ENCODE data around the gene KSR1. TPM values are rescaled to one million over a fixed set of nuclear protein-coding genes. Genes with fewer than 3 reads are reported as not detected.

KSR1 gene
- total and polyA plus RNA-seq, 9 of the 15 experiments (the other 6 are each of a cell fraction or from before 2014, with no cell fraction given) = 1.4 to 51.7 (median 18.4) TPM

GRCh38 chr17:27525836-27526603 lies 69.8 kb downstream of the KSR1 start:
- H3K4me1 ChIP-seq (replicated peaks in 1 of 2; ENCODE audit: control insufficient read depth in 2 of 2, insufficient read depth in 2 of 2, low read length in 2 of 2) = peaks cover 25 to 76% of the 10 kb centered on the region in 2 experiments
- H3K27me3 ChIP-seq (ENCODE audit: control insufficient read depth in 2 of 2, insufficient read depth in 2 of 2, low read length in 2 of 2) = no peaks in the 10 kb centered on the region
- FAIRE-seq (no peak), ATAC-seq (no peak), DNase-seq (ENCODE audit: extremely low read depth in 1 of 4, low spot score in 3 of 4) (no peak)
- peak overlapping the region; percentile 77; the same call in 1 of the 2 replicates for H3K4me2 ChIP-seq (ENCODE audit: insufficient read depth, low read length)
- no TSS peak for BruUV-seq (replicated peaks)
- H3K9me1 ChIP-seq (ENCODE audit: control insufficient read depth, insufficient read depth, low read length) = no peaks in the 10 kb centered on the region
- peaks cover 81% of the 10 kb centered on the region for H3K79me2 ChIP-seq (ENCODE audit: control insufficient read depth, insufficient read depth, low read length)
- intact Hi-C loops (cut with micrococcal nuclease) = no loop called here
- ChIA-PET CTCF (ENCODE audit: low intra/inter-chr PET ratio) (no interaction called here), POLR2A (interaction anchor here (0.7 to 1.5 kb wide), 7 partner anchors 8 to 231 kb away, joined by 3 to 6 read pairs (median 3); no protein-coding TSS in a partner anchor)
- no peaks in the 10 kb centered on the region for H3K9me3 ChIP-seq (replicated peaks; ENCODE audit: control insufficient read depth, insufficient read depth, low read depth, low read length)
- in situ Hi-C loops (cut with MboI) = no loop called here
- peak overlapping the region in 1 of 2 experiments; percentile 39; a peak in 1 of 4 replicates for H3K9ac ChIP-seq (ENCODE audit: insufficient read depth in 1 of 2, low read depth in 2 of 2, low read length in 2 of 2)
- H2AFZ ChIP-seq (ENCODE audit: low read depth, low read length) = peak overlapping the region; percentile 30
- H4K20me1 ChIP-seq (replicated peaks; ENCODE audit: control insufficient read depth, insufficient read depth, low read length) = no peaks in the 10 kb centered on the region
- no peaks in the 10 kb centered on the region for H3K36me3 ChIP-seq (ENCODE audit: control insufficient read depth, insufficient read depth, low read length)
- TF ChIP-seq THRAP3 (IDR thresholded peaks at IDR 0.05; ENCODE audit: borderline replicate concordance) (no peak), POLR2AphosphoS5 (IDR thresholded peaks at IDR 0.05; ENCODE audit: control insufficient read depth, insufficient read depth, low read depth, low read length) (no peak), FOXK1 (CRISPR knock-in tag; IDR thresholded peaks at IDR 0.05; ENCODE audit: borderline replicate concordance) (no peak), HDAC2 (IDR thresholded peaks at IDR 0.05) (no peak), ZNF512 (tag; IDR thresholded peaks at IDR 0.05) (peak; percentile 89)
- TF ChIP-seq, protein P1, sequence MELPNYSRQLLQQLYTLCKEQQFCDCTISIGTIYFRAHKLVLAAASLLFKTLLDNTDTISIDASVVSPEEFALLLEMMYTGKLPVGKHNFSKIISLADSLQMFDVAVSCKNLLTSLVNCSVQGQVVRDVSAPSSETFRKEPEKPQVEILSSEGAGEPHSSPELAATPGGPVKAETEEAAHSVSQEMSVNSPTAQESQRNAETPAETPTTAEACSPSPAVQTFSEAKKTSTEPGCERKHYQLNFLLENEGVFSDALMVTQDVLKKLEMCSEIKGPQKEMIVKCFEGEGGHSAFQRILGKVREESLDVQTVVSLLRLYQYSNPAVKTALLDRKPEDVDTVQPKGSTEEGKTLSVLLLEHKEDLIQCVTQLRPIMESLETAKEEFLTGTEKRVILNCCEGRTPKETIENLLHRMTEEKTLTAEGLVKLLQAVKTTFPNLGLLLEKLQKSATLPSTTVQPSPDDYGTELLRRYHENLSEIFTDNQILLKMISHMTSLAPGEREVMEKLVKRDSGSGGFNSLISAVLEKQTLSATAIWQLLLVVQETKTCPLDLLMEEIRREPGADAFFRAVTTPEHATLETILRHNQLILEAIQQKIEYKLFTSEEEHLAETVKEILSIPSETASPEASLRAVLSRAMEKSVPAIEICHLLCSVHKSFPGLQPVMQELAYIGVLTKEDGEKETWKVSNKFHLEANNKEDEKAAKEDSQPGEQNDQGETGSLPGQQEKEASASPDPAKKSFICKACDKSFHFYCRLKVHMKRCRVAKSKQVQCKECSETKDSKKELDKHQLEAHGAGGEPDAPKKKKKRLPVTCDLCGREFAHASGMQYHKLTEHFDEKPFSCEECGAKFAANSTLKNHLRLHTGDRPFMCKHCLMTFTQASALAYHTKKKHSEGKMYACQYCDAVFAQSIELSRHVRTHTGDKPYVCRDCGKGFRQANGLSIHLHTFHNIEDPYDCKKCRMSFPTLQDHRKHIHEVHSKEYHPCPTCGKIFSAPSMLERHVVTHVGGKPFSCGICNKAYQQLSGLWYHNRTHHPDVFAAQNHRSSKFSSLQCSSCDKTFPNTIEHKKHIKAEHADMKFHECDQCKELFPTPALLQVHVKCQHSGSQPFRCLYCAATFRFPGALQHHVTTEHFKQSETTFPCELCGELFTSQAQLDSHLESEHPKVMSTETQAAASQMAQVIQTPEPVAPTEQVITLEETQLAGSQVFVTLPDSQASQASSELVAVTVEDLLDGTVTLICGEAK (IDR thresholded peaks at IDR 0.05) = peak; percentile 70
- TF ChIP-seq, protein P1 (CRISPR knock-in tag; IDR thresholded peaks at IDR 0.05) = no peak
- TF ChIP-seq, protein P2, sequence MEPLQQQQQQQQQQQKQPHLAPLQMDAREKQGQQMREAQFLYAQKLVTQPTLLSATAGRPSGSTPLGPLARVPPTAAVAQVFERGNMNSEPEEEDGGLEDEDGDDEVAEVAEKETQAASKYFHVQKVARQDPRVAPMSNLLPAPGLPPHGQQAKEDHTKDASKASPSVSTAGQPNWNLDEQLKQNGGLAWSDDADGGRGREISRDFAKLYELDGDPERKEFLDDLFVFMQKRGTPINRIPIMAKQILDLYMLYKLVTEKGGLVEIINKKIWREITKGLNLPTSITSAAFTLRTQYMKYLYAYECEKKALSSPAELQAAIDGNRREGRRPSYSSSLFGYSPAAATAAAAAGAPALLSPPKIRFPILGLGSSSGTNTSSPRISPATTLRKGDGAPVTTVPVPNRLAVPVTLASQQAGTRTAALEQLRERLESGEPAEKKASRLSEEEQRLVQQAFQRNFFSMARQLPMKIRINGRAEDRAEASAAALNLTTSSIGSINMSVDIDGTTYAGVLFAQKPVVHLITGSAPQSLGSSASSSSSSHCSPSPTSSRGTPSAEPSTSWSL (CRISPR knock-in tag; IDR thresholded peaks at IDR 0.05; ENCODE audit: borderline replicate concordance) = no peak
- H3K4me3 ChIP-seq = no peak overlapping the region
- H3K27ac ChIP-seq (ENCODE audit: extremely low read depth, low read depth, low read length) = peak overlapping the region; percentile 58
- WGBS (ENCODE audit: insufficient coverage, low coverage, missing lambda C conversion rate) = 63% methylated on average over 6 of the region's 6 CpGs
